B cell (primary cell): ENCODE measurements around the gene POMT2. TPM values are rescaled to one million over a fixed set of nuclear protein-coding genes. Genes with fewer than 3 reads are reported as not detected.

Experiments used
- ATAC-seq: fragments of 200-7000 bp; cut with Tn5 transposase; one replicate; pipeline ENCODE4 v1.10.0; 2021; ENCODE audit warnings: low read depth, mild to moderate bottlenecking, moderate number of reproducible peaks, moderate library complexity
- CTCF ChIA-PET: fragments of 350-600 bp; sonication (Branson Sonifier 250); formaldehyde crosslinking; loops from one replicate; lab custom pipeline; 2021; ENCODE audit warnings: antibody characterized with exemption, inconsistent platforms; lab: Charles Lee
- POLR2A ChIA-PET: fragments of 350-600 bp; sonication (Branson Sonifier 250); formaldehyde crosslinking; loops from one replicate; lab custom pipeline; 2021; ENCODE audit warnings: antibody characterized with exemption; lab: Charles Lee
- DNase-seq: peaks from one replicate; pipeline ENCODE4 v3.0.0; 2013
- H2AFZ ChIP-seq: 2 replicates; pipeline ENCODE4 v1.6.1; 2012; ENCODE audit warnings: mild to moderate bottlenecking, low read depth, low read length; ENCODE audit not compliant: insufficient read depth, poor library complexity, severe bottlenecking
- H3K27ac ChIP-seq, 2 donors: 1 replicate in 1 of 2; 2 replicates in 1 of 2; pipeline ENCODE4 v1.5.1; 2012 to 2013; ENCODE audit warnings: low read length in 2 of 2, mild to moderate bottlenecking in 2 of 2, moderate library complexity in 1 of 2
- H3K27me3 ChIP-seq, 4 experiments: fragments of 200-600 bp in 1 of 4; sonication (generic) in 1 of 4; replicated peaks in 1 of 4; 1 replicate in 2 of 4; 2 replicates in 2 of 4; pipeline versions ENCODE4 v1.6.1 to v1.7.0; 2013 to 2016; ENCODE audit warnings: low read length in 3 of 4, mild to moderate bottlenecking in 2 of 4, mixed read lengths in 1 of 4, moderate library complexity in 1 of 4; ENCODE audit not compliant: insufficient read depth in 4 of 4, control insufficient read depth in 3 of 4; ENCODE audit errors: control extremely low read depth in 1 of 4
- H3K36me3 ChIP-seq, 2 experiments: replicated peaks in 1 of 2; 1 replicate in 1 of 2; 2 replicates in 1 of 2; pipeline versions ENCODE4 v1.6.1 to v1.7.1; 2013; ENCODE audit warnings: low read length in 1 of 2; ENCODE audit not compliant: insufficient read depth in 2 of 2, control insufficient read depth in 1 of 2; ENCODE audit errors: control extremely low read depth in 1 of 2, extremely low read depth in 1 of 2
- H3K4me1 ChIP-seq, 2 donors: fragments of 200-600 bp in 1 of 2; sonication (generic) in 1 of 2; 1 replicate in 1 of 2; 2 replicates in 1 of 2; pipeline versions ENCODE4 v1.5.1 to v1.6.1; 2013 to 2017; ENCODE audit warnings: low read length in 2 of 2; ENCODE audit not compliant: control insufficient read depth in 2 of 2, insufficient read depth in 2 of 2
- H3K4me2 ChIP-seq: replicated peaks from 2 replicates; pipeline ENCODE3; 2012; ENCODE audit warnings: mild to moderate bottlenecking, low read depth, low read length; ENCODE audit not compliant: poor library complexity, severe bottlenecking
- H3K4me3 ChIP-seq, 5 experiments: fragments of 200-600 bp in 1 of 5; sonication (generic) in 1 of 5; 1 replicate in 3 of 5; 2 replicates in 2 of 5; pipeline versions ENCODE4 v1.5.1 to v1.7.0; 2011 to 2016; ENCODE audit warnings: low read length in 4 of 5, mild to moderate bottlenecking in 4 of 5, low read depth in 2 of 5, control low read depth in 1 of 5, moderate library complexity in 1 of 5; ENCODE audit not compliant: insufficient read depth in 1 of 5; ENCODE audit errors: control extremely low read depth in 1 of 5, extremely low read depth in 1 of 5
- H3K79me2 ChIP-seq: fragments of 200-600 bp; sonication (generic); one replicate; pipeline ENCODE4 v1.6.0; 2016; ENCODE audit warnings: low read length; ENCODE audit not compliant: control insufficient read depth, insufficient read depth
- H3K9ac ChIP-seq: fragments of 200-600 bp; sonication (generic); 2 replicates; pipeline ENCODE4 v1.6.1; 2017; ENCODE audit warnings: mild to moderate bottlenecking, low read length, moderate library complexity
- H3K9me3 ChIP-seq, 3 donors: one replicate each; pipeline versions ENCODE4 v1.6.1 to v1.7.1; 2013; ENCODE audit warnings: low read length in 2 of 3; ENCODE audit not compliant: control insufficient read depth in 2 of 3, insufficient read depth in 1 of 3; ENCODE audit errors: control extremely low read depth in 1 of 3
- H4K20me1 ChIP-seq: 2 replicates; pipeline ENCODE4 v1.6.0; 2012; ENCODE audit warnings: mild to moderate bottlenecking, low read length; ENCODE audit not compliant: insufficient read depth, control insufficient read depth, poor library complexity, severe bottlenecking
- H3K27ac Mint-ChIP-seq: one replicate; pipeline ENCODE4 v1.8.0; 2021; ENCODE audit warnings: mixed read lengths
- H3K27me3 Mint-ChIP-seq: one replicate; pipeline ENCODE4 v1.8.0; 2021; ENCODE audit warnings: mixed read lengths
- H3K4me1 Mint-ChIP-seq: one replicate; pipeline ENCODE4 v1.8.0; 2021; ENCODE audit warnings: mixed read lengths
- H3K4me3 Mint-ChIP-seq: one replicate; pipeline ENCODE4 v1.8.0; 2021; ENCODE audit warnings: mixed read lengths
- H3K9me3 Mint-ChIP-seq: one replicate; pipeline ENCODE4 v1.8.0; 2022; ENCODE audit warnings: mixed read lengths; ENCODE audit not compliant: insufficient read depth
- CTCF ChIP-seq: fragments of 200-600 bp; IDR thresholded peaks from one replicate; pipeline ENCODE4 v1.8.0; 2022; ENCODE audit warnings: antibody characterized with exemption, mild to moderate bottlenecking
- EZH2 ChIP-seq: IDR thresholded peaks from 2 replicates; pipeline ENCODE4 v1.6.1; 2012; ENCODE audit warnings: borderline replicate concordance, low read depth, mild to moderate bottlenecking, moderate library complexity, low read length; ENCODE audit not compliant: insufficient read depth, poor library complexity, severe bottlenecking
- WGBS: methylation state at CpG from one replicate; pipeline ENCODE4 v1.1.5; 2013; ENCODE audit warnings: missing lambda C conversion rate; ENCODE audit not compliant: insufficient coverage; 5-methylcytosine and 5-hydroxymethylcytosine counted together
- intact Hi-C: fragments of 100-400 bp; cut with micrococcal nuclease; formaldehyde crosslinking; loops from one replicate; pipeline ENCODE4 v1.10.0; 2022
- polyA plus RNA-seq: library from polyadenylated mRNA; depleted of rRNA; stranded (reverse); fragments of >200 nt; gene quantifications from 2 replicates; pipeline ENCODE4 v1.2.3, GENCODE V29; 2012
- total RNA-seq, 2 donors: library from RNA; stranded (reverse); fragments of 120-200 nt in 1 of 2; gene quantifications; 1 replicate in 1 of 2; 2 replicates in 1 of 2; pipeline versions ENCODE4 v1.2.3 to v1.2.4, GENCODE V29; 2013 to 2022

POMT2 gene
- total and polyA plus RNA-seq, 2 donors (not counting 1 experiment from before 2014, with no cell fraction given): 14.3 to 36.6 TPM

- H3K4me1 Mint-ChIP-seq: peaks cover 14% of the 10 kb centered on the region
- Histone ChIP-seq H2AFZ (no peak overlapping the region), H3K4me3 (no peak overlapping the region), H4K20me1 (no peaks in the 10 kb centered on the region), H3K9ac (no peak overlapping the region), H3K36me3 (peaks cover 0 to 3% of the 10 kb centered on the region in 2 experiments), H3K79me2 (no peaks in the 10 kb centered on the region), H3K4me1 (peaks cover 7 to 21% of the 10 kb centered on the region in 2 donors), H3K4me2 (no peak overlapping the region), H3K27ac (no peak overlapping the region), H3K9me3 (no peaks in the 10 kb centered on the region), H3K27me3 (no peaks in the 10 kb centered on the region)
- no peak overlapping the region for H3K27ac Mint-ChIP-seq
- whole genome bisulfite sequencing: 90% methylated on average over 2 of the region's 3 CpGs
- TF ChIP-seq CTCF (no peak), EZH2 (no peak)
- H3K27me3 Mint-ChIP-seq: no peaks in the 10 kb centered on the region
- no peak overlapping the region for H3K4me3 Mint-ChIP-seq
- intact Hi-C loops: no loop called here
- ChIA-PET CTCF (interaction anchor here (1.0 to 2.7 kb wide), 5 partner anchors 8 to 244 kb away, joined by 3 to 19 read pairs (median 3); partner anchors contain the start of genes SAMD15 and TMED8), POLR2A (interaction anchor here (0.7 kb wide), 1 partner anchor 403 kb away, joined by 5 read pairs; no protein-coding TSS in a partner anchor)
- no peak for ATAC-seq
- H3K9me3 Mint-ChIP-seq: no peaks in the 10 kb centered on the region
- no peak for DNase-seq
Measured at GRCh38 chr14:77306851-77307496, 13.7 kb downstream of the POMT2 start.

- H3K4me1 Mint-ChIP-seq: peaks cover 14% of the 10 kb centered on the region
- no peaks in the 10 kb centered on the region for H3K9me3 ChIP-seq
- intact Hi-C loops: no loop called here
- H3K9me3 Mint-ChIP-seq: no peaks in the 10 kb centered on the region
- H4K20me1 ChIP-seq: no peaks in the 10 kb centered on the region
- 100% methylated on average over 2 of the region's 3 CpGs for WGBS
- ATAC-seq (no peak), DNase-seq (no peak)
- H3K79me2 ChIP-seq: no peaks in the 10 kb centered on the region
- no peaks in the 10 kb centered on the region for H3K27me3 Mint-ChIP-seq
- no peaks in the 10 kb centered on the region for H3K27me3 ChIP-seq
- no peak overlapping the region for H2AFZ ChIP-seq
- ChIA-PET POLR2A (no interaction called here), CTCF (interaction anchor here (1.0 to 2.7 kb wide), 3 partner anchors 9 to 245 kb away, joined by 3 to 19 read pairs (median 4); no protein-coding TSS in a partner anchor)
- no peak overlapping the region for H3K27ac ChIP-seq
- H3K4me2 ChIP-seq: no peak overlapping the region
- TF ChIP-seq EZH2: no peak
- no peak for TF ChIP-seq CTCF
- peaks cover 0 to 3% of the 10 kb centered on the region in 2 experiments for H3K36me3 ChIP-seq
- no peak overlapping the region for H3K4me3 ChIP-seq
- no peak overlapping the region for H3K27ac Mint-ChIP-seq
- peaks cover 7 to 21% of the 10 kb centered on the region in 2 donors for H3K4me1 ChIP-seq
- no peak overlapping the region for H3K4me3 Mint-ChIP-seq
- H3K9ac ChIP-seq: no peak overlapping the region
Measured at GRCh38 chr14:77306416-77306815, 14.3 kb downstream of the POMT2 start.
